Hematopoietic multipotent progenitor cell treated with erythropoietin and hydrocortisone succinate and interleukin-3 and kit ligand, for 8 days (in vitro differentiated cells): ENCODE data around the gene HPCAL1.
A peak's percentile ranks its signal among the peaks of the same experiment; 100 is the strongest.

Experiments used
- DNase-seq: peaks from one replicate; pipeline ENCODE4 v3.0.0-alpha.2; 2015

Gene HPCAL1

DNA sequence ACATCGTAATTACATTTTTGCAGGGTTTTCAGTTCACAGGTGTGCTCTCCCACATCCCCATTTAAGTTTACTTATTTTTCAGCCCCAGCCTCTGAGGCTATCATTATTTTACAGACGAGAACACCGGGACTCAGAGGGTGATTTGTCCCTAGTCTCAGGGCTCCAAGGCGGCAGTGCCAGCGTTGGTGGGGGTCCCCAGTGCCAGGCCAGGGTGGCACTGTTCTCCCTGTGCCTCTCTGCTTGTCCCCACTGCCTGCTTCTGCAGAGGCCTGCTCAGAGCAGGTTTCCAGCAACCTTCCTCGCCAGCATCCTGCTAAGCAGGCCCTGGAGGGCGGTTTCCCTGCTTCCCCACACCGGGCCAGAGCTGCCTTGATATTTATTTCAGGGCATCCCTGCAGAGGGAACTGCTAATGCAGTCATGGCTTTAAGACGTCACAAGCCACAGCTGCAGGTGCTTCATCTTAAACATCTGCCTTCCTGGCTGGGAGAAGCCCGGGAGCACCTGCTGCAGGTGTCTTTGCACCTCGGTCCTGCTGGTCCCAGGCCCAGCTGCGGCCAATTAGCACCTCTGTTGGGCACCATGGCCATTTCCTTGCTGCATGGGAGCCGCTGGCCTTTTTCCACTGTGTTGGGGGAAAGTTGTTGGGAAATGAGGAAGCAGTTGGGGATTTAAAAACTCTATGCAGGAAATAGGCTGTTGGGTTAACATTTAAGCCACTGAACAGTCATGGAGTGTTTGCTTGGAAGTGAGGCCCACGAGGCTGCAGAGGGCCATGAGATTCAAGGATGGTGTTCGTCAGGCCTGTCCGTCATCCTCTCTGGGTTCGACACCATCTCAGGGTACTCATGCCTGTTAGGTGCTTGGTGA is 22.8 kb downstream of the HPCAL1 start:
- DNase-seq, result no peak

DNA sequence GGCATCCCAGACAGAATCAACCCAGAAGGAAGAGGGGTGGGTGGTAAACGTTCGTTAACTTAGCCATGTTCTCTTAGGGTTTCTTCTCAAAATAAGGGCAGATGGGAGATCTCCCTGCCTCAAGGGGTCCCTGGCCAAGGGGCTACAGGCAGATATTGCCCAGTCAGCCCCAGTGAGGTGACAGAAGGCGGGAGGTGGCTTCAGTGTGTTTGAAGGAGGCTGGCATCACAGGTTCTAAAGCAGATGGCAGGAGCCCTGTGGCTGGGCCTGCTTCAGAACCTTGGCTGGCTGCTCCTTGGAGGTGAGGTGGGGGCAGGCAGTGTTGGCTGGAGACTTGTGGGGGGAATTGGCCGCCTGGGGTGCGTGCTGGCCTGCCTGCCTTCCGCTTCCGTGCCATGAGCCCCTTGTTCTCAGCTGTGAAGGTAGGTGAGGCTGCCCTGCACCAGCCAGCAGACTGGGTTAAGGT is 23.5 kb downstream of the HPCAL1 start:
- DNase-seq, result no peak

- DNase-seq, result no peak
Observed at GRCh38 chr2:10326707-10327594, 24.2 kb downstream of the HPCAL1 start.

- no peak for DNase-seq
Observed at GRCh38 chr2:10327896-10328669, 25.4 kb downstream of the HPCAL1 start.

DNA sequence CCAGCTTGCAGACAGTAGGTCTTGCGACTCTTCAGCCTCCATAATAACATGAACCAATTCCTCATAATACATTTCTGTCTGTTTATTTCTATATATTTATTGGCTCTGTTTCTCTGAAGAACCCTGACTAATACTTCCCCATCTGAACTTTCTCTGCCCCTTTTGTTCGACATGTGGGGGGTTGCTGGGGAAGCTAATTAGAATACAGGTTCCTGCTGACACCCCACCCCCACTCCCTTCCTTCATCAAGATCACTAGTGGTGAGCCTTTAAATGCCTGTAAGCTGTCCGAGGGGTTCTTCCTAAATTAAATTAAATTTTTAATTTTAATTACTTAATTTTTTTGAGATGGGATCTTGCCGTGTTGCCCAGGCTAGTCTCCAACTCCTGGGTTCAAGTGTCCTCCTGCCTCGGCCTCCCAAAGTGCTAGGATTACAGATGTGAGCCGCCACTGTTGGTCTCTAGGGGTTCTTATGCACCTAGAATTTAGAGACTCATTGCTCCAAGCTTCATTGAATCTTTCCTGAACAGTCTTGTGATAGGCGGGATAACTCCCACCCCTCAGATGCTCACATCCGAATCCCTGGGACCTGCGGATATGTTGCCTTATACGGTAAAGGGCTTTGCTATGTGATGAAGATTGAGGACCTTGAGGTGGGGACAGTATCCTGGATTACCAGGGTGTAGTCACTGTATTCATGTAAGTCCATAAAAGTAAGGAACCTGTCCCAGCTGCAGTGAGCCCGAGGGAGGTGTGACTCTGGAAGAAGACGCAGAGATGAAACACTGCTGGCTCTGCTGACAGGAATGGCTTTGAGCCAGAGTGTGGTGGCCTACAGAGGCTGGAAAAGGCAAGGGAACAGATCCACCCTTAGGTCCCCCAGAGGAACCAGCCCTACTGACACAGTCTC is 26.2 kb downstream of the HPCAL1 start:
- no peak for DNase-seq

DNA sequence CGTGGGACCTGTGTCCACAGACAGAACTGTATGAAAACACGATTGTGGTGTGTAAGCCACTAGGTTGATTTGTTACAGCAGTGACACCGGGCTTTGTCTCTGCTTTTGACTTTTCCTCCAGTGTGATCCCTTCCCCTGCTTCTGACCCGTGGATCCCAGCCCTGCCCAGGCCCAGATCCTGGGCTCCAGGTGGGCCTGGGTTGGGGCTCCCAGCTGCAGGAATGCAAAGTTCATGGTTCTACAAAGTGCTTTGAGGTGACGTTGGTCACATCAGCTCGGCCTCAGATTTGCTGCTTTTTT is 26.8 kb downstream of the HPCAL1 start:
- DNase-seq, result no peak

- DNase-seq, result no peak
Observed at GRCh38 chr2:10329880-10330699, 27.4 kb downstream of the HPCAL1 start.

DNA sequence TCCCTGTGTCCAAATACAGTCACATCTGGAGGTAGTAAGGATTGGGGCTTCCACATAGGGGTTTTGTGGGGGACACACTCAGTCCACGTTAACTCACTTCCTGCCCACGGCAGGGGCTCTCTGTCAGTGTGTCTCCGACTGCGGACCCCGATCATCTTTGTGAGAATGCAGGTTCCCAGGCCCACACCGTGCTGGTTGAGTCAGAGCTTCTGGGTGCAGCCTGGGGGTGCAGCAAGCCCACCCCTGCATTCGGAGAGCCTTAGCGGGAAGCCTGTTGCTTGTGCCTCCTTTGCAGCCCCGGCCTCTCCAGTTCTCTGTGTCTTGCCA is 28.0 kb downstream of the HPCAL1 start:
- no peak for DNase-seq

DNA sequence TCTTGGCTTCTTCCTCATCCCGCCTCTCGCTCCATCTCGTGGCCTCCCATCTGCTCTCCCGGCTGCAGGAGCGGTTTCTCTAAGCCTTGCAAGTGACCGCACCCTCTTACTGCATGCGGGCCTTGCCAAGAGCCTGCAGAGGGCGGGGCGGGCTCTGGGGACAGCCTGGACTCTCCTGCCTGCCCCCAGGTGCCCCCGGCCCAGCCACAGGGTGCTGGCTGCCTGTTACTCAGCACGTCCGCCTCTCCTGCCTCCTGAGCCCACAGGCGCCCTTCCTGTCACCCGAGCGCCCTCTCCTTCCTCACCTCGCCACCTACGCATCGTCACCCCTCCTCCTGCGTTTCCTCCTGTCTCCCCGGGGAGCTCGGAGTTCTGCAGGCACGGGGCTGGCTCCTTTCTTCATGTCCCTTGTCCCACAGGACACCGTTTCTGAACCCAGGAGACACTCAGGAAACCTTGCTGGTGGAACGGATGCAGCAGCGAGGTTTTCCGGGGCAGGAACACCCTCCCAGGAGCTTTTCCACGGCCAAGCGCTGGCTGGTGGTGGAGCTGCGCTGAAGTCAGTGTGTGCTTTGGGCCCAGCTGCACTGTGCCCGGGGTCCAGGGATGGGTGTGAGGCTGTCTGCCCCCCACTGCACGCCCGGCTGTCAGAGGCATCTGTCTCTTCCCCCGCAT is 28.5 kb downstream of the HPCAL1 start:
- peak; percentile 47 for DNase-seq

DNA sequence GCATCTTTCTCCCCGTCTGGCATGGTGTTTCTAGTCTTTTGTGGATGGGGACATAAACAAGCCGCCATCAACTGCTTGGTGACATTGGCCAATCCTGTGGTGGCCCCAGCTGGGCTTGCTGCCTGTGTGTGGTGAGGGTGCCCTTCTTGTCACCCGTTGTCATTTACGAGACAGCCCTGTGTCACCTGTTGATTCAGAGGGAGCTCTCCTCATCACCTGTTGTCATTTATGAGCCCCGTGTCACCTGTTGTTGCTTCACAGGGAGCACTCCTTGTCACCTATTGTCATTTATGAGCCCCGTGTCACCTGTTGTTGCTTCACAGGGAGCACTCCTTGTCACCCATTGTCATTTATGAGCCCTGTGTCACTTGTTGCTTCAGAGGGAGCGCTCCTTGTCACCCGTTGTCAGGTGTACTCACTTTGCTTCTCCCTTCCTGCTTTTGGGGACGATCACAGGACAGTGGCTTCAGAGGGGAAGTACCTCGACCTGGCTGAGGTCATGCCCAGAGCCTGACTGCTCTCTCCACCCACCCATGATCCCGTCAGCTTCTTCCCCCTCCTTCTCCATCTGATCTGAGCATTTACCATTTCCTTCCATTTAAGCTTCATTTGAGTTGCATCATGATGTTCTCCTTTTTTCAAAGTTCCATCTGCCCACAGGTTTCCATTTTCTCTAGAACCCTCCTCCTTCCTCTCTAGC is 29.1 kb downstream of the HPCAL1 start:
- DNase-seq, result peak; percentile 14

DNA sequence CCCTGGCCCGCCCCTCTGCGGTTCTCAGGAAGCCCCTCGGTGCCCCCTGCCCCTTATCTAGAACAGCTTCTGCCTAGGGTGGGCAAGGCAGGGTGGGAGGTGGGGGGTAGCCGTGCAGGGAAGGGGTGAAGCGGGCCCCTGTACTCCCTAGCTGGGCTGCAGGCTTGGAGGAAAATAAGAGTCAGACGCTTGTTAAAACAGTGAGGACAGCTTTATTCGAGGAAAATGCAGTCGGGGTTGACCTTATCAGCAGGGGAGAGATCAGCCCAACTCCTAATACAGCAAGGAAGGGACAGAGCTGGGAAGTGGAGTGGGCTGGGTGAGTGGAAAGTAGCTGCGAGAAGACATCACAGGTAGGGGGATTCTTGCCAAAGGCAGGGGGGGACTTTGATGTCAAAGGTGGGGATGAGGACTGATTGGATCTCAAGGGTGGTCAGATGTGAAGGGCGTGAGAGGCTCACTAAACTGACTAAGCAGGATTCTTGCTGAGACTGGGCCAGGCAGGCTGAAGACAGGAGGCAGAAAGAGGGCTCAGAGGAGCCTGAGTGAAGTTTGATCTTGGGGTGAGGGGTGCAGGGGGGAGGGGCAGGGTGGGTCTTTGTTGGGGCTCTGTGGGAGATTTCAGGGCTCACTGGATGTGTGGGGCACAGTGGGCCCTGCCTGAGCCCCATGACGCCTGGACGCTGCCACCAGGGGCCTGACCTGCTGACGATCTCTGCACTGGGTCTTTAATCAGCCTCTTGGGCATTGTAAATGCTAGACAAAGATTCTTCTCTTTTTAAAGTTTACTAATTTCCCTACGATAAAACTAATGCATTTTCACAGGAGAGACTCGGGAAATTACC is 29.9 kb downstream of the HPCAL1 start:
- DNase-seq, result peak; percentile 14

- no peak for DNase-seq
Observed at GRCh38 chr2:10333247-10333613, 30.5 kb downstream of the HPCAL1 start.

GRCh38 chr2:10333966-10334365 is 31.3 kb downstream of the HPCAL1 start:
- no peak for DNase-seq

- DNase-seq, result no peak
Observed at GRCh38 chr2:10335046-10335840, 32.5 kb downstream of the HPCAL1 start.

GRCh38 chr2:10336283-10336682 is 33.6 kb downstream of the HPCAL1 start:
- DNase-seq, result no peak

DNA sequence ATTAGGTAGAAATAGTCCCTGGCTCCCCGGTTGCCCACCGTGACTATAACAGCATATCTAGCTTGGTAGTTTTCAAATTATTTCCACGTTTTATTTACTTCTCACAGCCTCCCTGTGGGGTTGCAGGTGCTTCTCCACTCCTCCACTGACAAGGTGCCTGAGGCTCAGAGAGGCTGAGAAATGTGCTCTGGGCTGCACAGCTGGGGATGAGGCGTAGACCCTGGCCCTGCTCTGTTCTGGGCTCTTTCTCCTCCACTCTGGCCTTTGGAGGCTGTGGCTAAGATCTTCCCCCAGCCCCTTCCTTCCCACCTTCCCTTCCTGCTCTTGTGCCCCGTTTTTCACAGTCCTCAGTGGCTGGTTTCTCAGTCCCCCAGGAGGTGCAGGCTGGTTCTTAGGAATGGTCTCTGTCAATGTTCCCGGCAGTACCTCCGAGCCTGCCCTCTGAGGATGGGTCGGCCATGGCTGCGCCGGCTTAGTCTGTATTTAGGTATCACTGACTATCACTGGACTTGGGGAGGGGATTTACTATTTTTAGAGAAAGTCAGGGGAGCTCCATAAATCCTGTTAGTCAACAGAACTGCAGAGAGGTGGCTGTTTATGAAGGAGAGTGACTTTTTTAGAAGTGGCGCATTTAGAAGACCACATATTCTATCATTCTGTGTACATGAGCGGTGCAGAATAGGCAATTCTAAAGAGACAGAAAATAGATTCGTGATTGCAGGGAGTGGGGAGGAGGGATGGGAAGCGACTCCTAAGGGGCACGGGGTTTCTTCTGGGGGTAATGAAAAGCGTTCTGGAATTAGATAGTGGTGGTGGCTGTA is 35.0 kb downstream of the HPCAL1 start:
- DNase-seq, result no peak
